Lower leg skin (tissue), 4 donors: ENCODE data around the gene C2. TPM values are rescaled to one million over a fixed set of nuclear protein-coding genes. Genes with fewer than 3 reads are reported as not detected.

Experiments used
- DNase-seq, 2 donors: peaks; one replicate each; pipeline ENCODE4 v3.0.0-alpha.2; 2019; ENCODE audit warnings: low spot score in 2 of 2
- H3K4me3 ChIP-seq: fragments of 200-600 bp; sonication (generic); 2 replicates; pipeline ENCODE4 v1.5.1; 2017; ENCODE audit warnings: mild to moderate bottlenecking, low read depth; ENCODE audit not compliant: poor library complexity, severe bottlenecking
- POLR2A ChIP-seq, 2 donors: fragments of 450-650 bp; IDR thresholded peaks; one replicate each; pipeline ENCODE4 v1.6.1; 2016 to 2017; ENCODE audit warnings: antibody characterized with exemption in 2 of 2, mild to moderate bottlenecking in 1 of 2, moderate library complexity in 1 of 2
- WGBS, 2 donors: methylation state at CpG; one replicate each; pipeline ENCODE4 v1.1.5; 2018; 5-methylcytosine and 5-hydroxymethylcytosine counted together
- intact Hi-C: fragments of 100-400 bp; cut with DNase I; formaldehyde crosslinking; loops from one replicate; pipeline ENCODE4 v1.15.0; 2023; ENCODE audit warnings: low total_unique reads
- total RNA-seq, 4 donors: library from RNA; depleted of rRNA; stranded (reverse); fragments of >200 nt; gene quantifications; one replicate each; pipeline ENCODE4 v1.1.0, GENCODE V29; 2016
- TF ChIP-seq, protein P1 (sequence below), 3 donors: fragments of 450-650 bp; IDR thresholded peaks; one replicate each; pipeline ENCODE4 v1.5.1; 2016; ENCODE audit warnings: antibody characterized with exemption in 3 of 3, mild to moderate bottlenecking in 3 of 3, moderate library complexity in 2 of 3

C2 gene
- total RNA-seq, 4 donors from 2014 or later, result 4.9 to 7.7 (median 6.7) TPM

- DNase-seq, result no peak
- no peak overlapping the region for H3K4me3 ChIP-seq
- intact Hi-C loops, result no loop called here
- TF ChIP-seq, protein P1, sequence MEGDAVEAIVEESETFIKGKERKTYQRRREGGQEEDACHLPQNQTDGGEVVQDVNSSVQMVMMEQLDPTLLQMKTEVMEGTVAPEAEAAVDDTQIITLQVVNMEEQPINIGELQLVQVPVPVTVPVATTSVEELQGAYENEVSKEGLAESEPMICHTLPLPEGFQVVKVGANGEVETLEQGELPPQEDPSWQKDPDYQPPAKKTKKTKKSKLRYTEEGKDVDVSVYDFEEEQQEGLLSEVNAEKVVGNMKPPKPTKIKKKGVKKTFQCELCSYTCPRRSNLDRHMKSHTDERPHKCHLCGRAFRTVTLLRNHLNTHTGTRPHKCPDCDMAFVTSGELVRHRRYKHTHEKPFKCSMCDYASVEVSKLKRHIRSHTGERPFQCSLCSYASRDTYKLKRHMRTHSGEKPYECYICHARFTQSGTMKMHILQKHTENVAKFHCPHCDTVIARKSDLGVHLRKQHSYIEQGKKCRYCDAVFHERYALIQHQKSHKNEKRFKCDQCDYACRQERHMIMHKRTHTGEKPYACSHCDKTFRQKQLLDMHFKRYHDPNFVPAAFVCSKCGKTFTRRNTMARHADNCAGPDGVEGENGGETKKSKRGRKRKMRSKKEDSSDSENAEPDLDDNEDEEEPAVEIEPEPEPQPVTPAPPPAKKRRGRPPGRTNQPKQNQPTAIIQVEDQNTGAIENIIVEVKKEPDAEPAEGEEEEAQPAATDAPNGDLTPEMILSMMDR (IDR thresholded peaks at IDR 0.05), result no peak
- TF ChIP-seq POLR2A (IDR thresholded peaks at IDR 0.05), result no peak
Measured at GRCh38 chr6:31915351-31915750, 12.2 kb upstream of the C2 start.

DNA sequence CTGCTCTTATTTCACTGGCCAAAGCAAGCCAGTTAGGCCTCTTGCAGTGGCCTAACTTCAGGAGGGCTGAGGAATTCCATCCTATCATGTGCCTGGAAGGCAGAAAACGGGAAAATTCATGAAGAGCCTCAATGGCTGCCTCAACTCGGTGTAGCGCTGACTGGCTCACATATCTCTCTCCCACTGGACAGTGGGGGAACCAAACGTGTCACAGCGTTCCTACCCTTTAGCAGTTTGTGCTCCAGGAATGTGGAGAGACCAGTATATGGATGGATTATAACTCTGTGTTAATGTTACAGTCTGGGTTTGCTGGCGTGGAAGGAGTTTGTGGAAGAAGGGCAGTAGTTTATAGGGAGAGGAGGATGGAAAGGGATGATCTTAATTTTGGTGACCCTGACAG lies 11.8 kb upstream of the C2 start:
- 67 to 69% methylated on average over 6 of the region's 6 CpGs for WGBS, 2 donors
- no peak for DNase-seq
- intact Hi-C loops, result no loop called here
- TF ChIP-seq, protein P1 (IDR thresholded peaks at IDR 0.05), result no peak
- no peak for TF ChIP-seq POLR2A (IDR thresholded peaks at IDR 0.05)
- H3K4me3 ChIP-seq, result no peak overlapping the region

DNA sequence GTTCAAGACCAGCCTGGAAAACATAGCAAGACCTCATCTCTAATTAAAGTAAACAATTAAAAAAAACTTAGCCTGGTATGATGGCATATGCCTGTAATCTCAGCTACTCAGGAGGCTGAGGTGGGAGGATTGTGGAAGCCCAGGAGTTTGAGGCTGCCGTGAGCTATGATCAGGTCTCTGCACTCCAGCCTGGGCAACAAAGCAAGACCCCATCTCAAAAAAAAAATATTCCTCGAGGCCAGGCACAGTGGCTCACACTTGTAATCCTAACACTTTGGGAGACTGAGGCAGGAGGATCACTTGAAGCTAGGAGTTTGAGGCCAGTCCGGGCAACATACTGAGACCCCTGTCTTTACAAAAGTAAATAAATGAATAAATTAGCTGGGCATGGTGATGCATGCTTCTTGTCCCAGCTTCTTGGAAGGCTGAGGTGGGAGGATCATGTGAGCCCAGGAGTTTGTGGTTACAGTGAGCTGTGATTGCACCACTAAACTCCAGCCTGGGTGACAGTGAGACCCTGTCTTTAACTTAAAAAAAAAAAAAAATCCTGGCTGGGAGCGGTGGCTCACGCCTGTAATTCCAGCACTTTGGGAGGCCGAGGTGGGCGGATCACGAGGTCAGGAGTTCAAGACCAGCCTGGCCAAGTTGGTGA lies 9.3 kb upstream of the C2 start:
- 84 to 88% methylated on average over 8 of the region's 8 CpGs for WGBS, 2 donors
- no peak for DNase-seq
- intact Hi-C loops, result no loop called here
- TF ChIP-seq, protein P1 (IDR thresholded peaks at IDR 0.05), result no peak
- no peak for TF ChIP-seq POLR2A (IDR thresholded peaks at IDR 0.05)
- H3K4me3 ChIP-seq, result no peak overlapping the region

GRCh38 chr6:31919624-31920303 lies 7.8 kb upstream of the C2 start:
- TF ChIP-seq POLR2A (IDR thresholded peaks at IDR 0.05), result no peak
- TF ChIP-seq, protein P1 (IDR thresholded peaks at IDR 0.05), result no peak
- intact Hi-C loops, result no loop called here
- 71 to 76% methylated on average over 6 of the region's 6 CpGs for WGBS, 2 donors
- no peak for DNase-seq
- H3K4me3 ChIP-seq, result no peak overlapping the region

DNA sequence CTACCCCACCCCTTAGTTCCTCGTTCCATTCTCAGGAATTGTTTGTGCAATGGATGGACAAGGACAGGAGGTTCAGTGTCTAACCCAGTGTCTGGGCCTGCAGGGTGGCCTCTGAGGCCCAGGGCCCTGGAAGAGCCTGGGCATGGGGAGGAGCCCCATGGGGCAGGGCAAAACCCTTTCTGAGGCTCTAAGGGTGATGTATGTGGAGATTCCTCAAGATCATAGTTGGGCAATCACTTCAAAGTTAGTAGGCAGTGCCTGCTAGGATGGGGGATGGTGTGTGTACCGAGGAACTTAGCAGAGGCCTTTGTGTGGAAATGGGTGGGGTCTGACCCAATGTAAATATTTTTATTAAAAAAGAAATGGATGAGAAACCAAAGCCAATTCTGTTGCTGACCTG lies 6.7 kb upstream of the C2 start:
- no peak for DNase-seq
- no peak overlapping the region for H3K4me3 ChIP-seq
- intact Hi-C loops, result no loop called here
- 74 to 84% methylated on average over 2 of the region's 2 CpGs for WGBS, 2 donors
- TF ChIP-seq POLR2A (IDR thresholded peaks at IDR 0.05), result no peak
- TF ChIP-seq, protein P1 (IDR thresholded peaks at IDR 0.05), result no peak
